COLO668 (cell line): ENCODE results near the gene THBS2.

Experiments
- DNase-seq: peaks from one replicate; lab custom pipeline; 2025; ENCODE audit not compliant: unreplicated experiment; lab: John Stamatoyannopoulos, UW

The THBS2 gene

DNA sequence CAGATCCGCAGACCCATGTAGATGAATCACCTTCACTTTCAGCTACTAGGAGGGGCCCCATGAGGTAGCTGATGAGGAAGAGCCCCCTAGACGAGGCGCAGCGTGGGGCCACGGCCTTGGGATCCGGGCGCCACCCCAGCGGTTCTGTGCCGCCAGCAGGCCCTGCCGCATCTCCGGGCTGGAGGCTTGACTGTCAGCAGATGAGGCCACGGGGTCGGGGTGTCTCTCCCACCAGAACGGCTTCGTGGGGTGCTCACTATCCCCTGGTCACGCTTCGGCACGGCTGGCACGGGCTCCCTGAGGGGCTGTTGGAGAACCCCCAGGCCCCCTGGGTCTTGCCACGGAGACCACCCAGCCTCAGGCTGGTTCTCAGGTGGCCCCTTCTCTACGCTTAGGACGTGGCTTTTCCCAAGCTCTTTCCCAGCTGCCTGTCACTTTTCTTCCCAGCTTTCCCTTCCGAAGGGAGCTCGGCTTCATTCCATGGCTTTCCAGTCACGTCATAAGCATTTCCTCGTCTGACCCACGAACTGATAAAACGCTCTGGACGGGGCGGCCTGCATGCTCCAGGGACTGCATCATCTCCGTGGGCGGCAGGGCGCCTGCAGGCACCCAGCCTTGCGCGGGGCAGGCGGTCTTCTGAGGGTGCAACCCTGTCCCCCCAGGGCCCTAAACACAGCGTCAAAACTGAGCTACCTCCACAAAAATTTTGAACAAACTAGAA is 85.9 kb downstream of the THBS2 start:
- no peak for DNase-seq

DNA sequence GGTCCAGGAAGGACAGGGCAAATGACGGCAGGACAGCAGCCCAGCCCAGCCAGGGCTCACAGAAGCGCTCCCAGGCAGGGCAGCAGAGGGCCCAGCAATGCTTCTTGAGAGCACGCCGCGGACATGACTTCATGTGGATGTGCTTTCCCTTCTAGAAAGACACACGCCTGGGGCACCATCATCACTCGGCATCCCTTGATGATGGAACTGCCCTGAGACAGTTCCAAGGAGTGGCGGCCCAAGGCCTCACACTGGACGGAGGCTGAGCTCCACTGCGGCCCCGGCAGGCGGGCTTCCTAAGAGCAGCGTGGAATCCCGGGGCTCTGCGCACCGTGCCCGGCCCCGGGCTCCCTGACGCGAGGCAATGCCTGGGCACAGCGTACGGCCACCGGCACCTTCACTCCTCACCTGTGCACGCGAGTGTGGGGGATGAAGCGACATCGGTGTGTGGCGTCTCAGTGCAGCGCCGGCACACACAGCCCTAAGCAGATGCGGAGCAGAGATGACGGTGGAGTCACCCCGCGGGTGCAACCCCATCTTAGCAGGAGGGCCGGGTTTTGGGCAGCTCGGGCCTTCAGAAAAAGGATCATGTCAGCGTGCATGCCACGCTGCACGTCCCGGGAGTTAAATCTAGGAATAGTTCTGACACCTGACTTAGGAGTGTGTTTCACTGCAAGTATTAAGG is 86.6 kb downstream of the THBS2 start:
- DNase-seq, result no peak
